ENCODE measurements around the gene DZIP3. TPM values are rescaled to one million over a fixed set of nuclear protein-coding genes. Genes with fewer than 3 reads are reported as not detected.
"Not testable (repeated sequence)": the region's sequence is repeated elsewhere in the genome, so short reads cannot be mapped to it uniquely, and the experiment has no call there.

The DZIP3 gene
- polyA plus RNA-seq, 1 donor, result 43.6 TPM

DNA sequence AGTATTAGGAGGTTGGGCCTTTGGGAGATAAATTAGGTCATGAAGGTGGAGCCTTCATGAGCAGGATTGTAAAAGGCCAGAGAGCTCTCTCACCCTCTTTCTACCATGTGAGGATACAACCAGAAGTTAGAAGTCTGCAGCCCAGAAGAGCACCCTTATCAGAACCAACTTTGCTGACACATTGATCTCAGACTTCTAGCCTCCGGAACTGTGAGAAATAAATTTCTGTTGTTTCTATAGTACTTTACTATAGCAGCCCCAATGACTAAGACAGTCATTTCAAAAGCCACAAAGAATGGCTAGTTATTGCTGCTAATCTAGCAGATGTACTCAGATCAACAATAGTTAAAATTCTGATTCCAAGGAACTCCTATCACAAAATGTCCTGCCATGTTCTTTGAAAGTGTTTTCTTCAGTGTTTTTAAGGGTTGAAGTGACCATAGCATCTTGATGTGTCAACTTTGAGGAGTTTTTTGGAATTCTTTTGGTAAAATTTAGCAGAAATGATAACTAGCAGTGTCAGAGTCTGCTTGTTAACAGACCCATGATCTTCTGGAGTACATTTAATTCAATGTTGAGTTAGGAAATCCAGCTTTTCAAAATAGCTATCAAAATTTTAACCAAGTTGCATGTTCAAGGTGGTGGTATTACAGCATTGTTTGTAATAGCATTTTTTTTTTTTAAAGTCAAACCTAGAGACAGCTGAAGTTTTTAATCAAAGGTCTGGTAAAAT is 10.3 kb downstream of the DZIP3 start:
- DNase-seq, result no peak

- peak; percentile 13 for DNase-seq
These were observed 12.9 kb downstream of the DZIP3 start for GRCh38 chr3:108602249-108602934.

DNA sequence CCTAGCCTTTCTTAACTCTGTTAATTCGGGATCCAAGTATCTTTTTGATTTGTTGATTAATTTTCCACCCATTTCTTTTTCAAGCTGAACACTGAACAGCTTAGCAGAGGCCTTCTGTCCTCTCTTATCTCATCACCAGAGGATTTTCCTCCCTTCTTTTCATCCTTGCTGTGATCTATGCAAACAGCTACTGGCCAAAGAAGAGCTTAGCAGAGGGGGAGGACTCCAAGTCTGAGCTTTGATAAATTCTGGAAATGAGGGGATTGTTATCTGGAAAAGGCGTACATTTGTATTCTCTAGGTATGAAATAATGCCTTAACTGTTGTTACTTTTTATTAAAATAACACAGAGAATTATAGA is 13.4 kb downstream of the DZIP3 start:
- no peak for DNase-seq

GRCh38 chr3:108603691-108604090 is 14.2 kb downstream of the DZIP3 start:
- no peak for DNase-seq

DNA sequence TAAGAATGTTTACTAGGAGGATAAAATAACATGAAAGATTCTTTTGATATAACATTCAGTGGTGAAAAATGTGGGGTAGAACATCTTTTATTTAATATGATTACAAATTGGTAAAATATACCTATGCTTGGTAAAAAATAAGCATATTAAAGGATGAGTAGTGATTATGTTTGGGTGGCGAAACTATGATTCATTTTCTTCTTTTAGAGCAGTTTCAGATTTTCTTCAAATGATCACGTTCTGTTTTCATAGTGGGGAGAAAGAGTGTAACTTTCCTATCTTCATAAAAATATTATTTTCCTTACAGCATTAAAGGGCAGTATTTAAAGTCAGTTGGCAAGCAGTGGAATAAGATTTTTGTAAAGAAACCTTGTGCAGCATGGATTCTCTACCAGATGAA is 15.5 kb downstream of the DZIP3 start:
- DNase-seq, result no peak

GRCh38 chr3:108605491-108605890 is 16.0 kb downstream of the DZIP3 start:
- DNase-seq, result no peak

DNA sequence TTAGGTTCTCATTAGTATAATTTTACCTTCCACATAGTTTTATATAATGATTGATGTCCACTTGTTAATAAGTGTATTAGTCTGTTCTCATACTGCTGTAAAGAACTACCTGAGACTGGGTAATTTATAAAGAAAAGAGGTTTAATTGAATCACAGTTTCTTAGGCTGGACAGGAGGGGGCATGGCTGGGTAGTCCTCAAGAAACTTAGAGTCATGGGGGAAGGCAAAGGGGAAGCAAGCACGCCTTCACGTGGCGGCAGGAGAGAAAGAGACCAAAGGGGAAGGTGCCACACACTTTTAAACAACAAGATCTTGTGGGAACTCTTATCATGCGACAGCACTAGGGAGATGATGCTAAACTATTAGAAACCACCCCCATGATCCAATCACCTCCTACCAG is 19.2 kb downstream of the DZIP3 start:
- no peak for DNase-seq

DNA sequence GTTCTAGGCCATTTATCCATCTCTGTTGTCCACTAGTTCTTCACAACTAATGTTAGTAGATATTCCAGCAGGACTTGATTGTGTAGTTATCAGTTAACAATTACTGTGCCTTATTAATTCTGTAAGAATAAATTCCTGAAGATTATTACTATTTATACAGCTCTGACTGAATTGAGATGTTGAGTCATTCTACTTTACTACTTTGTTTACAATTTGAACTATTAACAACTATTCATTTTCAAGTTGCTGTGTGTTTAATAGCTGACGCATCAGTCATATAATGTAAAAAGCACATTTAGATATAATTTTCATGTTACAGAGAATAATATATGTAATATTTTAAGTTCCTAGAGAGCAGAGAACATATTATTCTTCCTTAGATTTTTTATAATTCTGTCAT is 21.1 kb downstream of the DZIP3 start:
- DNase-seq, result no peak

DNA sequence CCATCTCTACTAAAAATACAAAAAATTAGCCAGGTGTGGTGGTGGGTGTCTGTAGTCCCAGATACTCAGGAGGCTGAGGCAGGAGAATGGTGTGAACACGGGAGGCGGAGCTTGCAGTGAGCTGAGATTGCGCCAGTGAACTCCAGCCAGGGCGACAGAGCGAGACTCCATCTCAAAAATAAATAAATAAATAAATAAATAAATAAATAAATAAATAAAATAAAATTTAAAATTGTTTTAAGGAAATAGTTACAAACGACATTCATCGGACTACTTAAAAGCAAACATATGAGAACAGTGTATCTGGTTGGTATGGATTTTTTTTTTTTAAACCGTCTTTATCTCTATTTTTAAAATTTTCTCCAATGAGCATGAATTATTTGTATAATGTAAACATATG is 26.6 kb downstream of the DZIP3 start:
- DNase-seq, result not testable (repeated sequence)

DNA sequence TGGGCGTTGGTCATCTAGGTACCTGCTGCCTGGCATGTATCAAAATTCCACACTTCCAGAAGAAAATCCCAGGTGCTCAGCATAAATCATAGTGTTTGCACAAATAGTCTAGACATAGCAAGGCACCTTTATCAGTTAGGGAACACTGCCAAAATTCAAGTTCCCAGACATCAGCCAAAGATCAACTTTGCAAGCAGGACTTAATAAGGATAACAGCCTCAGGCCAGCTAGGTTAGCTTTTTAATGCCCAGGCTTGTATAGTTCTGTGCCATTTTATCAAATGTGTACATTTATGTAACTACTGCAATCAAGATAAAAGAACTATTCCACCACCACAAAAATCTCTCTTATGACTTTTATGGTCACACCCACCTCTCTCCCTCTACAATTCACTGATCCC is 30.7 kb downstream of the DZIP3 start:
- no peak for DNase-seq

- no peak for DNase-seq
These were observed 34.0 kb downstream of the DZIP3 start for GRCh38 chr3:108623504-108623903.

DNA sequence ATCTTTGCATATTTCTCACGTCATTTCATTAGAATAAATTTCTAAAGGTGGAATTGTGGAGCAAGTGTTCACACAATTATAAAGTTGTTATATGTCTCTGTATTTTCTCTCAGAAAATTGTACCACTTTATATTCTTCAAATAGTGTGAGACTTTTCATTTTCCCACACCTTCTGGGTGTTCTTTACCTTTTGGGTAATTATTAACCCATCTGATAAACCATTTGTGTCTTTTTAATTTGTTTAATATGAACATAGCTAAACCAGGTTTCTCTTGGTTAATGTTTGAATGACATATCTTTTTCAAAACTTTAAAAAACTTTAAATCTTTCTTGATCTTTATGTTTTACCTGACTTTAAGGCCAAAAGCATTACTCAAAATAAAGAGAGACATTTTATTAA is 40.5 kb downstream of the DZIP3 start:
- no peak for DNase-seq

- no peak for DNase-seq
These were observed 53.0 kb downstream of the DZIP3 start for GRCh38 chr3:108642526-108642925.

GRCh38 chr3:108645364-108645763 is 55.8 kb downstream of the DZIP3 start:
- DNase-seq, result no peak

- DNase-seq, result not testable (repeated sequence)
These were observed 66.1 kb downstream of the DZIP3 start for GRCh38 chr3:108655664-108656063.

- no peak for DNase-seq
These were observed 72.2 kb downstream of the DZIP3 start for GRCh38 chr3:108661699-108662098.

GRCh38 chr3:108662142-108662738 is 72.7 kb downstream of the DZIP3 start:
- DNase-seq, result peak; percentile 69

- DNase-seq, result no peak
These were observed 74.7 kb downstream of the DZIP3 start for GRCh38 chr3:108664266-108664665.

GRCh38 chr3:108667312-108667711 is 77.8 kb downstream of the DZIP3 start:
- DNase-seq, result no peak

GRCh38 chr3:108669208-108669607 is 79.7 kb downstream of the DZIP3 start:
- DNase-seq, result no peak

DNA sequence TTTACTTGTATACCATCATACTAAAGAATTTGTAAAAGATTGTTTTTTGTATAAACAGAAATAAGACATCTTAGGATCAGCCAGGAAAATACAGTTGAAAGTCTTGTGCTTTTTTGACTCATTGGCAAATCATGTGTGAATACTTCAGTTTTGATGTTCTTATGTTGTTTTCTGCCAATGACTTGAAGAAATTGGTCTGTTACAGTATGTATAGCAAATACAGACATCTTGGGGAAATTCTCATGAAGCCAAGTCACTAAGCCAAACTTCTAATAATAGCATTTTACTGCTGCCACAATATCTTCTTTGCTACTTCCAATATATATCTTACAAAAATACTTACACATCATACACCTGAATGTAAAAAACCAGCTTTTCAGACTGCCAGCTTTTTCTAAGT is 83.2 kb downstream of the DZIP3 start:
- DNase-seq, result no peak

DNA sequence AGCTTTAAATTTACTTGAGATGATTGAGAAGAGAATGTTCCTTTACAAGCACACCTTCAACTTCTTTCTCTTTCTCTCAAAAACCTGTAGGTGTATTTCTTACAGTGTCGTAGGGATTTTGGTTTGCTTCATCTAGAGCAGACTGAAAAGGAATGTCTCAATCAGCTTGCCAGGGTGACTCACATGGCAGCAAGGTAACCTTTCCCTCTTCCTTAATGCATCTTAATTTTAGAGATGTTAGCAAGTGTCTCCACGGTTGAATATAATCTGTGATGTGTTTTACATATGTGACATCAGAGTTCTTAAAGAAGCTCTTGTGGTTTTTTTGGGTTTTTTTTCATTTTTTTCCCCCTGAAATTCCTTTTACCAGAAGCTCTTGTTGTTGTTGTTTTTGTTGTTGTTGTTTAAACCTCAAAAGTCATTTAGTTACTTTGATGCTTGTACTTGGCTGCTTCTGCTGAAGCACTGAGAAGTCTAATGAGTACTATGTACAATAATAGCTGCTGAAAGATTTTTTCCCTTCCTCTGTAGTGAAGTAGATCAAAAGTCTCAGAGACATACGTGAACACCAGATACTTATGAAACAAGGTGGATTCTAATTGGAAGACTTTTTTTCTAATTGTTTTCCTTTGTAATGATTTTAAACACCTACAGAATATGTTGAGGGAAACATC is 84.6 kb downstream of the DZIP3 start:
- DNase-seq, result no peak

GRCh38 chr3:108677811-108678210 is 88.3 kb downstream of the DZIP3 start:
- no peak for DNase-seq

Measured in left kidney (tissue), 2 donors.